ENCODE measurements around the gene ELAVL3.

- TF ChIP-seq POLR2AphosphoS5 (IDR thresholded peaks at IDR 0.05; ENCODE audit: low read depth, low read length) (no peak), CTCF (IDR thresholded peaks at IDR 0.05) (no peak), YY1 (IDR thresholded peaks at IDR 0.05; ENCODE audit: low read depth) (no peak), RCOR1 (IDR thresholded peaks at IDR 0.05; ENCODE audit: low read length) (no peak), JUND (IDR thresholded peaks at IDR 0.05) (no peak), PBX3 (IDR thresholded peaks at IDR 0.05) (no peak), EP300 (IDR thresholded peaks at IDR 0.05; ENCODE audit: borderline replicate concordance in 1 of 2, low read depth in 1 of 2, low read length in 1 of 2) (no peak), NFIC (IDR thresholded peaks at IDR 0.05; ENCODE audit: borderline replicate concordance) (no peak), SIN3A (IDR thresholded peaks at IDR 0.05; ENCODE audit: borderline replicate concordance, low read depth, low read length) (no peak), REST (IDR thresholded peaks at IDR 0.05; ENCODE audit: low read depth, low read length) (no peak)
Measured at GRCh38 chr19:11495885-11496284, 15.0 kb upstream of the ELAVL3 start.

Measured in SK-N-SH (cell line).